DMS 273 (cell line): ENCODE measurements around the gene RARG.
A peak's percentile ranks its signal among the peaks of the same experiment; 100 is the strongest.
"Not testable (repeated sequence)": the region's sequence is repeated elsewhere in the genome, so short reads cannot be mapped to it uniquely, and the experiment has no call there.

Source experiments
- DNase-seq: peaks from one replicate; lab custom pipeline; 2025; ENCODE audit not compliant: unreplicated experiment; lab: John Stamatoyannopoulos, UW

RARG gene

GRCh38 chr12:53173085-53173715, 58.8 kb downstream of the RARG start:
- DNase-seq: no peak

- DNase-seq: no peak
These were observed 59.7 kb downstream of the RARG start for GRCh38 chr12:53172352-53172751.

GRCh38 chr12:53171725-53172329, 60.2 kb downstream of the RARG start:
- DNase-seq: peak; percentile 13

GRCh38 chr12:53170876-53171724, 60.9 kb downstream of the RARG start:
- DNase-seq: no peak

GRCh38 chr12:53170215-53170614, 61.8 kb downstream of the RARG start:
- DNase-seq: no peak

- DNase-seq: no peak
These were observed 62.4 kb downstream of the RARG start for GRCh38 chr12:53169644-53170043.

- no peak for DNase-seq
These were observed 65.2 kb downstream of the RARG start for GRCh38 chr12:53166837-53167236.

- not testable (repeated sequence) for DNase-seq
These were observed 69.0 kb downstream of the RARG start for GRCh38 chr12:53163008-53163407.

- DNase-seq: no peak
These were observed 70.7 kb downstream of the RARG start for GRCh38 chr12:53161119-53161911.

GRCh38 chr12:53160673-53161072, 71.3 kb downstream of the RARG start:
- no peak for DNase-seq
